A549 (cell line): ENCODE results near the gene RNU6-9. TPM values are rescaled to one million over a fixed set of nuclear protein-coding genes. Genes with fewer than 3 reads are reported as not detected.
A peak's percentile ranks its signal among the peaks of the same experiment; 100 is the strongest.

ENCODE experiments used
- ATAC-seq, 2 experiments: fragments of 200-7000 bp in 1 of 2; fragments of >200 bp in 1 of 2; cut with Nextera tagmentation in 1 of 2; cut with Tn5 transposase in 1 of 2; 3 replicates each; pipeline versions ENCODE4 v1.8.0 to v1.9.1; 2018 to 2020; ENCODE audit warnings: mild to moderate bottlenecking in 1 of 2, moderate library complexity in 1 of 2
- CTCF ChIA-PET: fragments of 300-600 bp; sonication (Branson Sonifier 250); formaldehyde crosslinking; extraction: SDS; loops from one replicate; lab custom pipeline; 2021; ENCODE audit warnings: antibody characterized with exemption, inconsistent platforms; lab: Yijun Ruan, JAX
- POLR2A ChIA-PET: fragments of 350-600 bp; formaldehyde crosslinking; extraction: SDS; loops from one replicate; lab custom pipeline; 2021; ENCODE audit warnings: antibody characterized with exemption, inconsistent platforms; lab: Yijun Ruan, JAX
- DNase-seq, 2 experiments: peaks; one replicate each; pipeline versions ENCODE4 v3.0.0 to v3.0.0-alpha.2; 2011 to 2016; ENCODE audit warnings: low read depth in 1 of 2, low spot score in 1 of 2
- FAIRE-seq: peaks from 2 replicates; lab custom pipeline; 2011; peaks lifted over from hg19 to GRCh38; lab: Jason Lieb, UNC
- H3K27ac ChIP-seq, 2 experiments: fragments of >200 bp; sonication (Bioruptor Twin); formaldehyde crosslinking; 3 replicates each; pipeline ENCODE4 v1.5.1; 2016 to 2017
- H3K4me1 ChIP-seq: fragments of >200 bp; sonication (Bioruptor Twin); formaldehyde crosslinking; 3 replicates; pipeline ENCODE4 v1.6.1; 2016
- H3K4me2 ChIP-seq: fragments of >200 bp; sonication (Bioruptor Twin); formaldehyde crosslinking; 3 replicates; pipeline ENCODE4 v1.6.1; 2016
- H3K4me3 ChIP-seq: fragments of >200 bp; sonication (Bioruptor Twin); formaldehyde crosslinking; 3 replicates; pipeline ENCODE4 v1.5.1; 2016
- H3K9me3 ChIP-seq: fragments of >200 bp; sonication (Bioruptor Twin); formaldehyde crosslinking; 3 replicates; pipeline ENCODE4 v1.6.1; 2016
- CEBPB ChIP-seq, 2 experiments: fragments of >200 bp in 1 of 2; sonication (Bioruptor Twin) in 1 of 2; formaldehyde crosslinking in 1 of 2; IDR thresholded peaks; 2 replicates each; pipeline ENCODE4 v1.6.1; 2012 to 2016
- FOSL2 ChIP-seq, 2 experiments: fragments of 450-650 bp in 1 of 2; fragments of >200 bp in 1 of 2; sonication (Bioruptor Twin) in 1 of 2; formaldehyde crosslinking; IDR thresholded peaks; 2 replicates each; pipeline versions ENCODE4 v1.5.0 to v1.6.1; 2016 to 2020; ENCODE audit warnings: mild to moderate bottlenecking in 1 of 2, moderate library complexity in 1 of 2
- GATA3 ChIP-seq: IDR thresholded peaks from 2 replicates; pipeline ENCODE4 v1.6.1; 2012; ENCODE audit warnings: borderline replicate concordance
- JUN ChIP-seq, 2 experiments: fragments of >200 bp; sonication (Bioruptor Twin); formaldehyde crosslinking; IDR thresholded peaks; 2 replicates in 1 of 2; 3 replicates in 1 of 2; pipeline ENCODE4 v1.6.1; 2016 to 2017
- MAFK ChIP-seq: fragments of 450-650 bp; IDR thresholded peaks from 2 replicates; pipeline ENCODE4 v1.6.1; 2014; ENCODE audit not compliant: partially characterized antibody
- NPAS2 ChIP-seq: fragments of 250-450 bp; sonication (Bioruptor Pico); IDR thresholded peaks from 2 replicates; pipeline ENCODE4 v1.8.0; 2022; ENCODE audit warnings: mild to moderate bottlenecking, moderate library complexity, borderline replicate concordance
- RAD21 ChIP-seq, 2 experiments: fragments of >200 bp in 1 of 2; sonication (Bioruptor Twin) in 1 of 2; formaldehyde crosslinking in 1 of 2; IDR thresholded peaks in 1 of 2; conservative IDR thresholded peaks in 1 of 2; 2 replicates in 1 of 2; 3 replicates in 1 of 2; pipeline ENCODE4 v1.6.1; 2012 to 2018; ENCODE audit warnings: inconsistent platforms in 1 of 2
- WGBS: methylation state at CpG from one replicate; pipeline ENCODE4 v1.1.6; 2017; ENCODE audit errors: missing lambda C conversion rate; 5-methylcytosine and 5-hydroxymethylcytosine counted together
- polyA plus RNA-seq, 4 experiments: library from polyadenylated mRNA; depleted of rRNA in 3 of 4; stranded (reverse); fragments of >200 nt; fragmentation: RNase III in 1 of 4; extraction: RNeasy Plus Mini Kit Qiagen cat#74134 plus additional on column Dnase treatment in 1 of 4; gene quantifications; 2 replicates in 3 of 4; 3 replicates in 1 of 4; pipeline ENCODE4 v1.2.3, GENCODE V29; 2011 to 2017
- TF ChIP-seq, protein P1 (sequence below): fragments of 200-600 bp; sonication (generic); IDR thresholded peaks from 2 replicates; pipeline ENCODE4 v1.6.1; 2016; ENCODE audit warnings: antibody characterized with exemption, mild to moderate bottlenecking, moderate library complexity
- TF ChIP-seq, protein P2 (sequence below): fragments of 450-650 bp; IDR thresholded peaks from 2 replicates; pipeline ENCODE4 v1.6.1; 2014; ENCODE audit warnings: antibody characterized with exemption
- TF ChIP-seq, protein P3 (sequence below): fragments of >200 bp; sonication (Bioruptor Twin); formaldehyde crosslinking; IDR thresholded peaks from 2 replicates; pipeline ENCODE4 v1.6.1; 2016

The RNU6-9 gene
- polyA plus RNA-seq, 2 of the 4 experiments (the other 2 are of a cell fraction), result not detected

DNA sequence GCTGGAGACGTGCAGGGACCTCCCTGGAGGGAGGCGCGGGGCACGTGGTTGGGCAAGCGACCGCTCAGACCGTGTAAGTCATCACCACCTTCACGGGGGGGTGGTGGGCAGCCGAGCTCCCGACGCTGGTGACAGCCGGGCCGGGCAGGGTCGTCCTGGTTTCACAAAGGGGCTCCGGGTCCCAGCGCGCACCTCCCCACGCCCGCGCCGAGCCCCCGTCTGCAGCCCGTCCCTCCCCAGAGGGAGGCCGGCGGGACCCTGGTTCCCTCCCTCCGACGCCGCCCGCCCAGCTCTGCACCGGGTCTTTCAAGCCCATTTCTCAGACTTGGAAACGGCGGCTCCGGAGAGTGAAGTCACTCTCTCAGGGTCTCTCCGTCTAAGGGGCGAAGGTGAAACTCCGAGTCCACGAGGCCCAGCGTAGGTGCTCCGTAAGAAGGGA, 31.8 kb downstream of the RNU6-9 start (continued):
- TF ChIP-seq, protein P1, sequence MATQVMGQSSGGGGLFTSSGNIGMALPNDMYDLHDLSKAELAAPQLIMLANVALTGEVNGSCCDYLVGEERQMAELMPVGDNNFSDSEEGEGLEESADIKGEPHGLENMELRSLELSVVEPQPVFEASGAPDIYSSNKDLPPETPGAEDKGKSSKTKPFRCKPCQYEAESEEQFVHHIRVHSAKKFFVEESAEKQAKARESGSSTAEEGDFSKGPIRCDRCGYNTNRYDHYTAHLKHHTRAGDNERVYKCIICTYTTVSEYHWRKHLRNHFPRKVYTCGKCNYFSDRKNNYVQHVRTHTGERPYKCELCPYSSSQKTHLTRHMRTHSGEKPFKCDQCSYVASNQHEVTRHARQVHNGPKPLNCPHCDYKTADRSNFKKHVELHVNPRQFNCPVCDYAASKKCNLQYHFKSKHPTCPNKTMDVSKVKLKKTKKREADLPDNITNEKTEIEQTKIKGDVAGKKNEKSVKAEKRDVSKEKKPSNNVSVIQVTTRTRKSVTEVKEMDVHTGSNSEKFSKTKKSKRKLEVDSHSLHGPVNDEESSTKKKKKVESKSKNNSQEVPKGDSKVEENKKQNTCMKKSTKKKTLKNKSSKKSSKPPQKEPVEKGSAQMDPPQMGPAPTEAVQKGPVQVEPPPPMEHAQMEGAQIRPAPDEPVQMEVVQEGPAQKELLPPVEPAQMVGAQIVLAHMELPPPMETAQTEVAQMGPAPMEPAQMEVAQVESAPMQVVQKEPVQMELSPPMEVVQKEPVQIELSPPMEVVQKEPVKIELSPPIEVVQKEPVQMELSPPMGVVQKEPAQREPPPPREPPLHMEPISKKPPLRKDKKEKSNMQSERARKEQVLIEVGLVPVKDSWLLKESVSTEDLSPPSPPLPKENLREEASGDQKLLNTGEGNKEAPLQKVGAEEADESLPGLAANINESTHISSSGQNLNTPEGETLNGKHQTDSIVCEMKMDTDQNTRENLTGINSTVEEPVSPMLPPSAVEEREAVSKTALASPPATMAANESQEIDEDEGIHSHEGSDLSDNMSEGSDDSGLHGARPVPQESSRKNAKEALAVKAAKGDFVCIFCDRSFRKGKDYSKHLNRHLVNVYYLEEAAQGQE, result peak; percentile 39; the same call in 1 of the 2 replicates
- TF ChIP-seq GATA3 (peak; percentile 12; the same call in 1 of the 2 replicates), MAFK (no peak)
- TF ChIP-seq, all 56 proteins: peak for 5

DNA sequence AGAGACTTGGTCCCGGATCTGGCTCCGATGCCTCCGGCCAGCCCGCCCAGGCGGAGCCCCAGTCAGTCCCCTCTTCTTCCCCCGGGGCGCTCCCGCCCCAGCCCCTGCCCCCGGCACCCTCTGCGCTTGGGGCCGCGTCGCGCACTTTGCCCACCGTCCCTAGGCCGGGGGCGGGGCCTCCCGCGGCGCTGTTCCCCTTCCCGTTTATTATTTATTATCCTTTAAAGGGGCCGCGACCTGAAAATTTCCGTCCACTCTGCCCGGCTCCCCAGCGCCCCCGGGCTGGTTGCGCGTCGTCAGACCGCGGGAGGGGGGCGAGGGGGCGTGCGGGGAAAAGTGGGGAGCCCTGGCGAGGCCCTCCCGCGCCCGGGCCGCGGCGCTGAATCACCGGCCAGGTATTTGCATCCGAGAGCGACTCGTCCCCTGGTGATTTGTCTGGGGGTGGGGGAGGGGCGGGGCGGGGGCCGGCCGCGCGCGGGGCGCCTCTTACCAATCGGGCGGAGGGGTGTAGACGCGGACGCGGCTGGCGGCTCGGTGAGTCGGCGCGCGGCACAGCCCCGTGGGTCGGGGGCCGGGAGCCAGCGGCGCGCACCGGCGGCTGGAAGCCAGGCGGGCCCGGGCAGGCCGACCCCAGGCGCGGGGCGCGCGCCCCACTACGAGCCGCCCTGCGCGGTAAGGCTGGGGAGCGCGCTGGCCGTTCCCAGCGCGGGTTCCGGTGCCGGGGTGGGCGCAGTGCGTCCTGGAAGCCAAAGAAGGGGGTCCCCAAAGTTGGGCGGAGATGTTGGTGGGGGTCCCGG, 32.4 kb downstream of the RNU6-9 start, which contains the start of gene ARID3A:
TSS of gene ARID3A (plus strand) at position 510 of the 797 bp plus-strand sequence. CDS start 3,494 bp downstream, outside the sequence.
- FAIRE-seq (no peak), ATAC-seq (peak; percentile 62 to 73), DNase-seq (peak; percentile 71 to 77)
- 0 out of 5 replicates have a peak, but pooled peaks of 1 of the 2 experiments have one; percentile 24 for TF ChIP-seq JUN (IDR thresholded peaks at IDR 0.05)
- TF ChIP-seq NPAS2 (CRISPR knock-in tag), result no peak
- TF ChIP-seq FOSL2 (IDR thresholded peaks at IDR 0.05), result no peak
- peak; percentile 51; the same call in 1 of the 2 replicates for TF ChIP-seq FOSL2 (CRISPR knock-in tag; IDR thresholded peaks at IDR 0.05)
- Histone ChIP-seq H3K9me3 (no peaks in the 10 kb centered on the region), H3K4me1 (peaks cover 21% of the 10 kb centered on the region; the same call in 2 of the 3 replicates), H3K27ac (peak within 1 kb of the TSS; percentile 99 to 100), H3K4me3 (peak within 1 kb of the TSS; percentile 91), H3K4me2 (peak within 1 kb of the TSS; percentile 99)
- CTCF ChIA-PET, result interaction anchor here (5.5 kb wide), 1 partner anchor 58 kb away, joined by 93 read pairs; the partner anchor contains the start of gene WDR18
- 2% methylated on average over 16 of the region's 97 CpGs for WGBS
- POLR2A ChIA-PET, result no interaction called here

DNA sequence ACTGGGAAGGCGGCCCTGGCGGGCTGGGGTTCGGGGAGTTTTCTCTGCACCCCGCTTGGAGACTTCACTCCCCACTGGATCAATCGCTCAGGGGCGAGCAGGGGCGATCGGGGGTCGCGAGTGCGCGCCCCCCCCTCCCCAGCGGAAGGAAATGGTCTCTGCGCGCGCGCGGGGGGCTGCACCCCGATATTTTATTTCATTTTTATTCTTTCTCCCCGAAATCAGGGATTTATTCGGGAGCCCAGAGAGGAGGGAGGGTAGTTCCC, 33.0 kb downstream of the RNU6-9 start:
- WGBS, result 1% methylated on average over 16 of the region's 21 CpGs
- FAIRE-seq (no peak), DNase-seq (no peak), ATAC-seq (no peak)
- H3K4me2 ChIP-seq, result peak overlapping the region; percentile 99
- no peaks in the 10 kb centered on the region for H3K9me3 ChIP-seq
- peak overlapping the region; percentile 99 to 100 for H3K27ac ChIP-seq
- peaks cover 21% of the 10 kb centered on the region; the same call in 2 of the 3 replicates for H3K4me1 ChIP-seq
- peak overlapping the region; percentile 91 for H3K4me3 ChIP-seq
- ChIA-PET CTCF (no interaction called here), POLR2A (no interaction called here)
- TF ChIP-seq MAFK, result no peak
- TF ChIP-seq, protein P2, sequence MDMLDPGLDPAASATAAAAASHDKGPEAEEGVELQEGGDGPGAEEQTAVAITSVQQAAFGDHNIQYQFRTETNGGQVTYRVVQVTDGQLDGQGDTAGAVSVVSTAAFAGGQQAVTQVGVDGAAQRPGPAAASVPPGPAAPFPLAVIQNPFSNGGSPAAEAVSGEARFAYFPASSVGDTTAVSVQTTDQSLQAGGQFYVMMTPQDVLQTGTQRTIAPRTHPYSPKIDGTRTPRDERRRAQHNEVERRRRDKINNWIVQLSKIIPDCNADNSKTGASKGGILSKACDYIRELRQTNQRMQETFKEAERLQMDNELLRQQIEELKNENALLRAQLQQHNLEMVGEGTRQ, result no peak
- TF ChIP-seq, protein P3, sequence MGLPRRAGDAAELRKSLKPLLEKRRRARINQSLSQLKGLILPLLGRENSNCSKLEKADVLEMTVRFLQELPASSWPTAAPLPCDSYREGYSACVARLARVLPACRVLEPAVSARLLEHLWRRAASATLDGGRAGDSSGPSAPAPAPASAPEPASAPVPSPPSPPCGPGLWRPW, result no peak

DNA sequence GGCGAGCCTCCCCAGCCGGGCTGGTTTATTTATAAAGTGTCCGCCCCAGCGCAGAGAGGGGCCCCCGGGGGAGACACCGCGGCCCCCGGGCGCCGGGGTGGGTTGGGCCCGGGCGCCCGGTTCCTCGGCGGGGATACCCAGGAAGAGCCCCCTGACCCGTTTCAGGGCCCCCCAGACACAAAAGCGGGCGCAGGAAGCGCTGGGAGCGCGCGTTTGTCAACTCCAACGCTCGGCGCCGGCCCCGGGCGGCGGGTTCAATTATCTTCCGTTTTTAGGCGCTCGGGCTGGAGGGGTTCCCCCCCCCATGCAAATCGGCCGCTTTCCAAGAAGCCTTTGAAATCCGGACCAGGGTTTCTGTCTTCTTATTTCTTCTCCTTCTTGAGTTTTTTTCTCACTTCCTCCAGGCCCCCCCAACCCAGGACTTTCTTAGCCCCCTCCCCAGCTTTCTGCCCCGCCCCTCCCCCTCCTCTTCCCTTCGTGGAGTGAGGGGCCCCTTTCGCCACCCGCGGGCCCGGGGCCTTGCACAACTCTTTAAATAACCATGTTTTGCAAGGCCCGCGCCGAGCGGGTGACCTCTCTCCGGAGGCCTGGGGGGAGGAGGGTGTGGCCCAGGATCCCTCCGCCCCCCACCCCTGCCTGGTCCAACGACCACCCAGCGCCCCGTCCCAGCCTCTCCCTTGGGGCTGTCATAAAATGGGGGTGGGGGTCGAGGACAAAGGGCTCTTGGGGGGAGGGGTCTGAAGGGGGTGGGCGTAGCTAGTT, 33.5 kb downstream of the RNU6-9 start:
- CTCF ChIA-PET, result no interaction called here
- POLR2A ChIA-PET, result interaction anchor here (0.7 kb wide), 1 partner anchor 203 kb away, joined by 8 read pairs; no protein-coding TSS in a partner anchor
- peak overlapping the region; percentile 91 for H3K4me3 ChIP-seq
- H3K4me1 ChIP-seq, result peaks cover 21% of the 10 kb centered on the region; the same call in 2 of the 3 replicates
- peak overlapping the region; percentile 99 for H3K4me2 ChIP-seq
- TF ChIP-seq RAD21 (conservative IDR thresholded peaks at IDR 0.05 in 1 of 2, IDR thresholded peaks at IDR 0.05 in 1 of 2) (no peak), CEBPB (IDR thresholded peaks at IDR 0.05) (peak; percentile 70 to 72)
- H3K27ac ChIP-seq, result peak overlapping the region; percentile 99 to 100
- ATAC-seq, result no peak
- under 1% methylated on average over 27 of the region's 52 CpGs for WGBS
- H3K9me3 ChIP-seq, result no peaks in the 10 kb centered on the region
- no peak for FAIRE-seq
- peak in 1 of 2 experiments; percentile 48 for DNase-seq
